ENCODE results near the gene SERGEF. TPM values are rescaled to one million over a fixed set of nuclear protein-coding genes. Genes with fewer than 3 reads are reported as not detected.

Gene SERGEF
- polyA plus RNA-seq, 1 experiment, result 18.1 TPM

DNA sequence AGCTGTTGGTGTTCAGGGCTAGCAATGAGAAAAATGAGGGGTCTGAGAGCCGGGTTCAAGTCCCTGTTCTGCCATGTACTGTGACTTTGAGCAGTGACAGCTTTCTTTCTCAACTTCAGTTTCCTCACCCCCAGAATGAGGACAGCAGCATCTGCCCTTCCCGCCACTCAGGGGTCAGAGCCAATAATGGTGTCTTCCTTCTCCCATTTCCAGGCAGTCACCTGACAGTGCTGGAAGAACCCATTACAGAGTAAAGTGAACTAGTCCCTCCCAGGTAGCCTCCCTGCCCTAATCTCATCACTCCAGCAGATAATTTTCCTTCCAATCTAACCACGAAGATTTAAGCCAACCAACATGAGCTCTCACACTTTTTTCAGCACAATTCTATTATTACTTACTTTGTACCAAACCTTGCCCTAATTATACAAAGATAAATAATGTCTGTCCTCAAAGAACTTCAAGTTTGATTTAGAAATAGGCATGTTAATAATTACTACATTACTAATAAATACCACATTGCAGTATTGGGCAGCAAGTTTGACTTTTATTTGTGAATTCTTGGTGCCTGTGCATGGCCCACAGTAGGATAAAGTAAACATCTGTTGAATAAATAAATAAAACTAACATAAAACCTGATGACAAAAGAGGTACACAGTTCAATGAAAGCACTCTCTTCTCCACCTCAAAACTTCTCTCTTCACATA lies 61.0 kb downstream of the SERGEF start:
- no peaks in the 10 kb centered on the region for H3K27me3 ChIP-seq (ENCODE audit: control insufficient read depth, insufficient read depth, low read length)
- no peak overlapping the region for H3K27ac ChIP-seq (ENCODE audit: low read depth, low read length)
- no peak for TF ChIP-seq CTCF (IDR thresholded peaks at IDR 0.05; ENCODE audit: low read depth, low read length)
- DNase-seq (ENCODE audit: low read depth, low spot score), result no peak
- POLR2A ChIA-PET, result no interaction called here
- no peaks in the 10 kb centered on the region for H3K9me3 ChIP-seq (ENCODE audit: control insufficient read depth, insufficient read depth, low read length)
- H3K4me3 ChIP-seq (ENCODE audit: low read depth, low read length), result no peak overlapping the region
- CTCF ChIA-PET, result interaction anchor here (0.6 to 2.5 kb wide), 3 partner anchors 27 to 222 kb away, joined by 3 to 9 read pairs (median 6); no protein-coding TSS in a partner anchor

GRCh38 chr11:17950644-17951043 lies 62.2 kb downstream of the SERGEF start:
- H3K9me3 ChIP-seq (ENCODE audit: control insufficient read depth, insufficient read depth, low read length), result no peaks in the 10 kb centered on the region
- no peak for TF ChIP-seq CTCF (IDR thresholded peaks at IDR 0.05; ENCODE audit: low read depth, low read length)
- ChIA-PET CTCF (interaction anchor here (1.4 to 2.5 kb wide), 3 partner anchors 22 to 220 kb away, joined by 6 to 9 read pairs (median 8); no protein-coding TSS in a partner anchor), POLR2A (interaction anchor here (0.7 kb wide), 1 partner anchor 729 kb away, joined by 5 read pairs; no protein-coding TSS in a partner anchor)
- no peak overlapping the region for H3K4me3 ChIP-seq (ENCODE audit: low read depth, low read length)
- no peaks in the 10 kb centered on the region for H3K27me3 ChIP-seq (ENCODE audit: control insufficient read depth, insufficient read depth, low read length)
- DNase-seq (ENCODE audit: low read depth, low spot score), result no peak
- H3K27ac ChIP-seq (ENCODE audit: low read depth, low read length), result no peak overlapping the region

DNA sequence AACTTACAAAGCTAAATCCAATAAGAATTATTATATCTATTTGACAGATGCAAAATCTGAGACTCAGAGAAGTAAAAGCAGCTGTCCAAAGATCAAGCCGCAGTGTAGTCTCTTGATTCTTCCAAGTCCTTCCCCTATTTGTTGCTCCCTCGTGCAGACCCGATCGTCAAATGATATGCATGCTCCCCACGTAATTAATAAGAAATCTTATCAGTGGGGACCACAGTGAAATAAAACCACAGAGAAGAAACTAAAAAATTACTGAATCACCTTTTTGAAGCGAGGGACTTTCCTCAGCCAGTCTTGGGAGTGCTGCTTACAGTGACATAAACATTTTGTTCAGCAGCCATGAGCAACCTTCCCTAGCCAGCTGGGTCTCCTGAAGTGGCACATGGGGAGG lies 64.6 kb downstream of the SERGEF start:
- TF ChIP-seq CTCF (IDR thresholded peaks at IDR 0.05; ENCODE audit: low read depth, low read length), result no peak
- CTCF ChIA-PET, result no interaction called here

DNA sequence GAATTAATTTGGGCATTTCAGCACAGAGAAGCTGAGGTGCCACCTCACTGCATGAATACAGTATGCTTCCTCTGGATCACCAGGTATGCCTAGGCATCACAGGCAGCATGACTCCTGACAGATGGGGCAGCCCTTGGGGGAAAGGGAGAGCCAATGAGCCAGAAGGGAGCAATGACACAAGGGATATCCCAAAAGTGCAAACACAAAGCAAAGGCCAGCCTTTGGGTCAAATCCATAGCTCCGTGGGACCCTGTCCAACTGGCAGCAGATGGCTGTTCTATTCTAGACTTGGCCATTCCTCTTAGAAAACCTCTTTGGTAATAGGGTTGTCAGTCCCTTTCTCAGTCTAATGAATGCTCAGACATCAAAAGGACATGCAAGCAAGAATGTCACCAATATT lies 73.3 kb downstream of the SERGEF start:
- POLR2A ChIA-PET, result no interaction called here
- Histone ChIP-seq H3K9me3 (ENCODE audit: control insufficient read depth, insufficient read depth, low read length) (no peaks in the 10 kb centered on the region), H3K27ac (ENCODE audit: low read depth, low read length) (no peak overlapping the region), H3K4me3 (ENCODE audit: low read depth, low read length) (no peak overlapping the region), H3K27me3 (ENCODE audit: control insufficient read depth, insufficient read depth, low read length) (no peaks in the 10 kb centered on the region)
- CTCF ChIA-PET, result interaction anchor here (1.8 kb wide), 1 partner anchor 34 kb away, joined by 7 read pairs; no protein-coding TSS in a partner anchor
- no peak for DNase-seq (ENCODE audit: low read depth, low spot score)
- TF ChIP-seq CTCF (IDR thresholded peaks at IDR 0.05; ENCODE audit: low read depth, low read length), result no peak

More for the DNA sequence above, 64.6 kb downstream of the SERGEF start:
- no peaks in the 10 kb centered on the region for H3K9me3 ChIP-seq (ENCODE audit: control insufficient read depth, insufficient read depth, low read length)
- POLR2A ChIA-PET, result no interaction called here
- no peak overlapping the region for H3K27ac ChIP-seq (ENCODE audit: low read depth, low read length)
- no peak for DNase-seq (ENCODE audit: low read depth, low spot score)
- no peaks in the 10 kb centered on the region for H3K27me3 ChIP-seq (ENCODE audit: control insufficient read depth, insufficient read depth, low read length)
- no peak overlapping the region for H3K4me3 ChIP-seq (ENCODE audit: low read depth, low read length)

GRCh38 chr11:17936790-17937189 lies 76.1 kb downstream of the SERGEF start:
- DNase-seq (ENCODE audit: low read depth, low spot score), result no peak
- ChIA-PET POLR2A (no interaction called here), CTCF (no interaction called here)
- H3K27me3 ChIP-seq (ENCODE audit: control insufficient read depth, insufficient read depth, low read length), result no peaks in the 10 kb centered on the region
- no peak for TF ChIP-seq CTCF (IDR thresholded peaks at IDR 0.05; ENCODE audit: low read depth, low read length)
- H3K4me3 ChIP-seq (ENCODE audit: low read depth, low read length), result no peak overlapping the region
- H3K27ac ChIP-seq (ENCODE audit: low read depth, low read length), result no peak overlapping the region
- no peaks in the 10 kb centered on the region for H3K9me3 ChIP-seq (ENCODE audit: control insufficient read depth, insufficient read depth, low read length)

All from AG04450 (cell line).